ENCODE measurements around the gene MAP3K1.

MAP3K1 gene

GRCh38 chr5:56845277-56845676 is 29.9 kb downstream of the MAP3K1 start:
- TF ChIP-seq CTCF (IDR thresholded peaks at IDR 0.05; ENCODE audit: insufficient read depth, low read depth, low read length, missing control alignments): no peak
- no peak for DNase-seq (ENCODE audit: low read depth)
- no peak overlapping the region for H3K4me3 ChIP-seq (ENCODE audit: low read length)

GRCh38 chr5:56845904-56846480 is 30.6 kb downstream of the MAP3K1 start:
- H3K4me3 ChIP-seq (ENCODE audit: low read length): no peak overlapping the region
- no peak for TF ChIP-seq CTCF (IDR thresholded peaks at IDR 0.05; ENCODE audit: insufficient read depth, low read depth, low read length, missing control alignments)
- DNase-seq (ENCODE audit: low read depth): no peak

GRCh38 chr5:56848206-56848605 is 32.9 kb downstream of the MAP3K1 start:
- TF ChIP-seq CTCF (IDR thresholded peaks at IDR 0.05; ENCODE audit: insufficient read depth, low read depth, low read length, missing control alignments): no peak
- H3K4me3 ChIP-seq (ENCODE audit: low read length): no peak overlapping the region
- DNase-seq (ENCODE audit: low read depth): no peak

GRCh38 chr5:56849671-56850070 is 34.3 kb downstream of the MAP3K1 start:
- H3K4me3 ChIP-seq (ENCODE audit: low read length): no peak overlapping the region
- DNase-seq (ENCODE audit: low read depth): no peak
- TF ChIP-seq CTCF (IDR thresholded peaks at IDR 0.05; ENCODE audit: insufficient read depth, low read depth, low read length, missing control alignments): no peak

- no peak for DNase-seq (ENCODE audit: low read depth)
- TF ChIP-seq CTCF (IDR thresholded peaks at IDR 0.05; ENCODE audit: insufficient read depth, low read depth, low read length, missing control alignments): no peak
- H3K4me3 ChIP-seq (ENCODE audit: low read length): no peak overlapping the region
Observed at GRCh38 chr5:56850423-56850822, 35.1 kb downstream of the MAP3K1 start.

- DNase-seq (ENCODE audit: low read depth): no peak
- TF ChIP-seq CTCF (IDR thresholded peaks at IDR 0.05; ENCODE audit: insufficient read depth, low read depth, low read length, missing control alignments): no peak
- no peak overlapping the region for H3K4me3 ChIP-seq (ENCODE audit: low read length)
Observed at GRCh38 chr5:56851258-56851941, 36.1 kb downstream of the MAP3K1 start.
